PC-3 (cell line): ENCODE results near the gene DMAC1. TPM values are rescaled to one million over a fixed set of nuclear protein-coding genes. Genes with fewer than 3 reads are reported as not detected.

Source experiments
- ATAC-seq: fragments of 200-7000 bp; cut with Tn5 transposase; 2 replicates; pipeline ENCODE4 v1.9.1; 2020; ENCODE audit warnings: mild to moderate bottlenecking, moderate library complexity
- BruUV-seq: library from RNA; stranded (reverse); fragments of 400-500 nt; replicated peaks from 2 replicates; lab custom pipeline; 2021; lab: Mats Ljungman, UMichigan
- CTCF ChIA-PET: fragments of 300-600 bp; sonication (Branson Sonifier 250); formaldehyde crosslinking; loops from one replicate; lab custom pipeline; 2022; ENCODE audit warnings: antibody characterized with exemption; lab: Charles Lee
- POLR2A ChIA-PET: fragments of 300-600 bp; sonication (Branson Sonifier 250); formaldehyde crosslinking; loops from one replicate; lab custom pipeline; 2022; ENCODE audit warnings: antibody characterized with exemption; ENCODE audit not compliant: unreplicated experiment; lab: Charles Lee
- DNase-seq: peaks from one replicate; pipeline ENCODE4 v3.0.0-alpha.2; 2015
- H2AFZ ChIP-seq: fragments of 300-600 bp; sonication (generic); 2 replicates; pipeline ENCODE4 v1.6.0; 2016; ENCODE audit warnings: antibody characterized with exemption, low read length
- H3F3A ChIP-seq: fragments of 300-600 bp; sonication (generic); one replicate; pipeline ENCODE4 v1.6.0; 2017; ENCODE audit warnings: antibody characterized with exemption, low read length, control low read depth, mild to moderate bottlenecking; ENCODE audit not compliant: unreplicated experiment
- H3K27ac ChIP-seq: fragments of 300-600 bp; sonication (generic); 2 replicates; pipeline ENCODE4 v1.5.1; 2016; ENCODE audit warnings: mild to moderate bottlenecking, low read length
- H3K27me3 ChIP-seq: fragments of 300-600 bp; sonication (generic); 2 replicates; pipeline ENCODE4 v1.6.1; 2016; ENCODE audit warnings: low read length, mixed read lengths
- H3K36me3 ChIP-seq: fragments of 300-600 bp; sonication (generic); 2 replicates; pipeline ENCODE4 v1.6.1; 2016; ENCODE audit warnings: low read depth, mixed run types, low read length, mixed read lengths
- H3K4me1 ChIP-seq: fragments of 300-600 bp; sonication (generic); 2 replicates; pipeline ENCODE4 v1.5.1; 2016; ENCODE audit warnings: low read length; ENCODE audit not compliant: insufficient read depth
- H3K4me2 ChIP-seq: fragments of 300-600 bp; sonication (generic); 2 replicates; pipeline ENCODE4 v1.6.0; 2016; ENCODE audit warnings: low read length
- H3K4me3 ChIP-seq: fragments of 300-600 bp; sonication (generic); 2 replicates; pipeline ENCODE4 v1.5.1; 2016; ENCODE audit warnings: mild to moderate bottlenecking, low read length, mixed read lengths
- H3K79me2 ChIP-seq: fragments of 300-600 bp; sonication (generic); 2 replicates; pipeline ENCODE4 v1.6.1; 2017; ENCODE audit warnings: low read length, mixed read lengths
- H3K9ac ChIP-seq: fragments of 300-600 bp; sonication (generic); 2 replicates; pipeline ENCODE4 v1.6.0; 2016; ENCODE audit warnings: mild to moderate bottlenecking, low read length
- H3K9me2 ChIP-seq: fragments of 300-600 bp; sonication (generic); replicated peaks from 2 replicates; pipeline ENCODE4 v1.6.1; 2016; ENCODE audit warnings: mixed run types, low read length, mixed read lengths
- H3K9me3 ChIP-seq: fragments of 300-600 bp; sonication (generic); 2 replicates; pipeline ENCODE4 v1.6.1; 2016; ENCODE audit warnings: low read length, mixed read lengths
- H4K20me1 ChIP-seq: fragments of 300-600 bp; sonication (generic); 2 replicates; pipeline ENCODE4 v1.6.1; 2016; ENCODE audit warnings: low read length, mixed read lengths
- EZH2 ChIP-seq: fragments of 300-600 bp; sonication (generic); IDR thresholded peaks from one replicate; pipeline ENCODE4 v1.6.1; 2017; ENCODE audit warnings: antibody characterized with exemption, mild to moderate bottlenecking, low read length; ENCODE audit not compliant: unreplicated experiment
- EZH2phosphoT487 ChIP-seq: fragments of 300-600 bp; sonication (generic); IDR thresholded peaks from 2 replicates; pipeline ENCODE4 v1.6.1; 2018; ENCODE audit warnings: mild to moderate bottlenecking, antibody characterized with exemption, low read length, borderline replicate concordance
- intact Hi-C: fragments of 100-400 bp; cut with micrococcal nuclease; formaldehyde crosslinking; loops from 2 replicates; pipeline ENCODE4 v1.9.0; 2023
- total RNA-seq: library from RNA; depleted of rRNA; stranded (reverse); fragments of >200 nt; gene quantifications from 2 replicates; pipeline ENCODE4 v1.2.3, GENCODE V29; 2014
- TF ChIP-seq, protein P1 (sequence below): fragments of 300-600 bp; sonication (generic); conservative IDR thresholded peaks from 2 replicates; pipeline ENCODE4 v1.5.1; 2017; ENCODE audit warnings: antibody characterized with exemption, low read depth, mild to moderate bottlenecking, low read length

The DMAC1 gene
- total RNA-seq, 1 experiment from 2014 or later: 20.1 TPM

GRCh38 chr9:7827056-7827455, 27.5 kb upstream of the DMAC1 start:
- TF ChIP-seq, protein P1, sequence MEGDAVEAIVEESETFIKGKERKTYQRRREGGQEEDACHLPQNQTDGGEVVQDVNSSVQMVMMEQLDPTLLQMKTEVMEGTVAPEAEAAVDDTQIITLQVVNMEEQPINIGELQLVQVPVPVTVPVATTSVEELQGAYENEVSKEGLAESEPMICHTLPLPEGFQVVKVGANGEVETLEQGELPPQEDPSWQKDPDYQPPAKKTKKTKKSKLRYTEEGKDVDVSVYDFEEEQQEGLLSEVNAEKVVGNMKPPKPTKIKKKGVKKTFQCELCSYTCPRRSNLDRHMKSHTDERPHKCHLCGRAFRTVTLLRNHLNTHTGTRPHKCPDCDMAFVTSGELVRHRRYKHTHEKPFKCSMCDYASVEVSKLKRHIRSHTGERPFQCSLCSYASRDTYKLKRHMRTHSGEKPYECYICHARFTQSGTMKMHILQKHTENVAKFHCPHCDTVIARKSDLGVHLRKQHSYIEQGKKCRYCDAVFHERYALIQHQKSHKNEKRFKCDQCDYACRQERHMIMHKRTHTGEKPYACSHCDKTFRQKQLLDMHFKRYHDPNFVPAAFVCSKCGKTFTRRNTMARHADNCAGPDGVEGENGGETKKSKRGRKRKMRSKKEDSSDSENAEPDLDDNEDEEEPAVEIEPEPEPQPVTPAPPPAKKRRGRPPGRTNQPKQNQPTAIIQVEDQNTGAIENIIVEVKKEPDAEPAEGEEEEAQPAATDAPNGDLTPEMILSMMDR: no peak
- no peak for TF ChIP-seq EZH2
- TF ChIP-seq EZH2phosphoT487: no peak
- H3K27me3 ChIP-seq: no peaks in the 10 kb centered on the region
- no peak overlapping the region for H3K4me3 ChIP-seq
- H3K36me3 ChIP-seq: no peaks in the 10 kb centered on the region
- H3K9me2 ChIP-seq: no peaks in the 10 kb centered on the region
- no peaks in the 10 kb centered on the region for H4K20me1 ChIP-seq
- no TSS peak for BruUV-seq
- ATAC-seq (no peak), DNase-seq (no peak)
- CTCF ChIA-PET: no interaction called here
- POLR2A ChIA-PET: no interaction called here
- no peaks in the 10 kb centered on the region for H3K4me1 ChIP-seq
- H3K27ac ChIP-seq: no peak overlapping the region
- no peak overlapping the region for H3K4me2 ChIP-seq
- H3K9ac ChIP-seq: no peak overlapping the region
- no peaks in the 10 kb centered on the region for H3F3A ChIP-seq
- H2AFZ ChIP-seq: no peak overlapping the region
- H3K79me2 ChIP-seq: no peaks in the 10 kb centered on the region
- no peaks in the 10 kb centered on the region for H3K9me3 ChIP-seq
- intact Hi-C loops: no loop called here

GRCh38 chr9:7823651-7824050, 24.1 kb upstream of the DMAC1 start:
- Histone ChIP-seq H3K9ac (no peak overlapping the region), H2AFZ (no peak overlapping the region), H3K27me3 (no peaks in the 10 kb centered on the region), H3K4me1 (no peaks in the 10 kb centered on the region), H3K4me3 (no peak overlapping the region), H3K9me3 (no peaks in the 10 kb centered on the region), H3K36me3 (no peaks in the 10 kb centered on the region), H3K27ac (no peak overlapping the region), H3K79me2 (no peaks in the 10 kb centered on the region), H4K20me1 (no peaks in the 10 kb centered on the region), H3F3A (no peaks in the 10 kb centered on the region), H3K4me2 (no peak overlapping the region), H3K9me2 (no peaks in the 10 kb centered on the region)
- BruUV-seq: no TSS peak
- ATAC-seq (no peak), DNase-seq (no peak)
- no peak for TF ChIP-seq EZH2
- no peak for TF ChIP-seq EZH2phosphoT487
- TF ChIP-seq, protein P1: no peak
- POLR2A ChIA-PET: no interaction called here
- CTCF ChIA-PET: no interaction called here
- intact Hi-C loops: no loop called here

DNA sequence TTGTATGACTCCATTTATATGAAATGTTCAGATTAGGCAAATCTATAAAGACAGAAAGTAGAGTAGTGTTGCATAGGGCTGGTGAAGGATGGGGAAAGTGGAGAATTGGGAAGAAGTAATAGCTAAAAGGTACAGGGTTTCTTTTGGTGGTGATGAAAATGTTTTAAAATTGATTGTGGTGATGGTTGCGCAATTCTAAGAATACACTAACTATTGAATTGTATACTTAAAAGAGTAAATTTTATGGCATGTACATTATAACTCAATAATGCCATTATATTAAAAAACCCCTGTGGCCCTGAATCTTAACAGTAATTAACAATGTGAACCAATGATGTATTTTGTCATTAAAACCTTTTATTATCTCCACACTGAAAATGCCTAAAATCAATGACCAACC, 20.4 kb upstream of the DMAC1 start:
- POLR2A ChIA-PET: no interaction called here
- Histone ChIP-seq H3K36me3 (no peaks in the 10 kb centered on the region), H3K4me3 (no peak overlapping the region), H3F3A (no peaks in the 10 kb centered on the region), H3K9me2 (no peaks in the 10 kb centered on the region), H3K4me2 (no peak overlapping the region), H2AFZ (no peak overlapping the region), H3K79me2 (no peaks in the 10 kb centered on the region), H3K9ac (no peak overlapping the region), H3K4me1 (no peaks in the 10 kb centered on the region), H3K27ac (no peak overlapping the region), H3K9me3 (no peaks in the 10 kb centered on the region), H4K20me1 (no peaks in the 10 kb centered on the region), H3K27me3 (no peaks in the 10 kb centered on the region)
- no peak for DNase-seq
- intact Hi-C loops: no loop called here
- no TSS peak for BruUV-seq
- no peak for ATAC-seq
- TF ChIP-seq EZH2 (no peak), EZH2phosphoT487 (no peak)
- TF ChIP-seq, protein P1: no peak
- CTCF ChIA-PET: no interaction called here
